ENCODE results near the gene TMEM186.
"Not testable (repeated sequence)": the region's sequence is repeated elsewhere in the genome, so short reads cannot be mapped to it uniquely, and the experiment has no call there.

TMEM186 gene

GRCh38 chr16:8797364-8798173 lies at the start of gene TMEM186, which contains the start of gene PMM2:
TMEM186 (minus strand) TSS chr16:8797639; CDS start chr16:8797614, 25 bp downstream.
PMM2 (plus strand) TSS chr16:8797839; CDS start chr16:8797883, 44 bp downstream.
- peak; percentile 96 for DNase-seq (ENCODE audit: low read depth)

GRCh38 chr16:8847145-8847544 lies 49.7 kb upstream of the TMEM186 start:
- no peak for DNase-seq (ENCODE audit: low read depth)

GRCh38 chr16:8846401-8846932 lies 49.0 kb upstream of the TMEM186 start:
- DNase-seq (ENCODE audit: low read depth) = no peak

GRCh38 chr16:8845699-8846298 lies 48.4 kb upstream of the TMEM186 start:
- no peak for DNase-seq (ENCODE audit: low read depth)

GRCh38 chr16:8843296-8843695 lies 45.9 kb upstream of the TMEM186 start:
- not testable (repeated sequence) for DNase-seq (ENCODE audit: low read depth)

- DNase-seq (ENCODE audit: low read depth) = not testable (repeated sequence)
Observed at GRCh38 chr16:8842016-8842415, 44.6 kb upstream of the TMEM186 start.

- DNase-seq (ENCODE audit: low read depth) = not testable (repeated sequence)
Observed at GRCh38 chr16:8837594-8837993, 40.2 kb upstream of the TMEM186 start.

GRCh38 chr16:8836797-8837196 lies 39.4 kb upstream of the TMEM186 start:
- not testable (repeated sequence) for DNase-seq (ENCODE audit: low read depth)

GRCh38 chr16:8832717-8833105 lies 35.3 kb upstream of the TMEM186 start:
- no peak for DNase-seq (ENCODE audit: low read depth)

GRCh38 chr16:8831871-8832716 lies 34.7 kb upstream of the TMEM186 start:
- no peak for DNase-seq (ENCODE audit: low read depth)

GRCh38 chr16:8831450-8831849 lies 34.0 kb upstream of the TMEM186 start:
- no peak for DNase-seq (ENCODE audit: low read depth)

GRCh38 chr16:8828541-8829165 lies 31.2 kb upstream of the TMEM186 start:
- no peak for DNase-seq (ENCODE audit: low read depth)

- DNase-seq (ENCODE audit: low read depth) = no peak
Observed at GRCh38 chr16:8826278-8826879, 28.9 kb upstream of the TMEM186 start.

GRCh38 chr16:8822403-8822802 lies 25.0 kb upstream of the TMEM186 start:
- DNase-seq (ENCODE audit: low read depth) = no peak

- no peak for DNase-seq (ENCODE audit: low read depth)
Observed at GRCh38 chr16:8819411-8820034, 22.1 kb upstream of the TMEM186 start.

- no peak for DNase-seq (ENCODE audit: low read depth)
Observed at GRCh38 chr16:8818504-8819270, 21.2 kb upstream of the TMEM186 start.

GRCh38 chr16:8816967-8817655 lies 19.7 kb upstream of the TMEM186 start:
- no peak for DNase-seq (ENCODE audit: low read depth)

GRCh38 chr16:8814095-8814806 lies 16.8 kb upstream of the TMEM186 start:
- no peak for DNase-seq (ENCODE audit: low read depth)
